HPDE6-E6E7 (cell line): ENCODE data around the gene TEAD3.
A peak's percentile ranks its signal among the peaks of the same experiment; 100 is the strongest.

Source experiments
- DNase-seq: peaks from one replicate; pipeline ENCODE4 v3.0.0; 2011; ENCODE audit warnings: missing footprints; ENCODE audit errors: extremely low spot score

TEAD3 gene

GRCh38 chr6:35475573-35475972 is 21.3 kb downstream of the TEAD3 start:
- DNase-seq, result no peak

- DNase-seq, result no peak
These were observed 21.8 kb downstream of the TEAD3 start for GRCh38 chr6:35474942-35475570.

- no peak for DNase-seq
These were observed 22.5 kb downstream of the TEAD3 start for GRCh38 chr6:35474131-35474941.

GRCh38 chr6:35473850-35474130 is 23.1 kb downstream of the TEAD3 start:
- DNase-seq, result no peak

GRCh38 chr6:35473075-35473849 is 23.6 kb downstream of the TEAD3 start:
- no peak for DNase-seq

- no peak for DNase-seq
These were observed 25.0 kb downstream of the TEAD3 start for GRCh38 chr6:35471836-35472345.

GRCh38 chr6:35470663-35471120 is 26.2 kb downstream of the TEAD3 start:
- no peak for DNase-seq

GRCh38 chr6:35469751-35470662 is 26.9 kb downstream of the TEAD3 start:
- no peak for DNase-seq

GRCh38 chr6:35468980-35469750 is 27.7 kb downstream of the TEAD3 start:
- DNase-seq, result no peak

GRCh38 chr6:35468181-35468979 is 28.5 kb downstream of the TEAD3 start, which contains the start of gene RPL10A:
Gene RPL10A, plus strand, starts transcription at chr6:35468401. Its CDS starts 34 bp downstream, at chr6:35468435.
- DNase-seq, result peak; percentile 89

- no peak for DNase-seq
These were observed 31.2 kb downstream of the TEAD3 start for GRCh38 chr6:35465646-35466045.

GRCh38 chr6:35463292-35463691 is 33.6 kb downstream of the TEAD3 start:
- no peak for DNase-seq

GRCh38 chr6:35461270-35461669 is 35.6 kb downstream of the TEAD3 start:
- no peak for DNase-seq

GRCh38 chr6:35457907-35458306 is 39.0 kb downstream of the TEAD3 start:
- DNase-seq, result no peak

- DNase-seq, result no peak
These were observed 42.3 kb downstream of the TEAD3 start for GRCh38 chr6:35454391-35455110.

GRCh38 chr6:35453236-35453635 is 43.6 kb downstream of the TEAD3 start:
- no peak for DNase-seq

- peak; percentile 71 for DNase-seq
These were observed 44.4 kb downstream of the TEAD3 start, which contains the start of gene FANCE for GRCh38 chr6:35452183-35453090. Gene FANCE, plus strand, starts transcription at chr6:35452338. Its CDS starts 208 bp downstream, at chr6:35452546.
